ENCODE results near the gene ABCD3.
"Not testable (repeated sequence)": the region's sequence is repeated elsewhere in the genome, so short reads cannot be mapped to it uniquely, and the experiment has no call there.

Gene ABCD3

DNA sequence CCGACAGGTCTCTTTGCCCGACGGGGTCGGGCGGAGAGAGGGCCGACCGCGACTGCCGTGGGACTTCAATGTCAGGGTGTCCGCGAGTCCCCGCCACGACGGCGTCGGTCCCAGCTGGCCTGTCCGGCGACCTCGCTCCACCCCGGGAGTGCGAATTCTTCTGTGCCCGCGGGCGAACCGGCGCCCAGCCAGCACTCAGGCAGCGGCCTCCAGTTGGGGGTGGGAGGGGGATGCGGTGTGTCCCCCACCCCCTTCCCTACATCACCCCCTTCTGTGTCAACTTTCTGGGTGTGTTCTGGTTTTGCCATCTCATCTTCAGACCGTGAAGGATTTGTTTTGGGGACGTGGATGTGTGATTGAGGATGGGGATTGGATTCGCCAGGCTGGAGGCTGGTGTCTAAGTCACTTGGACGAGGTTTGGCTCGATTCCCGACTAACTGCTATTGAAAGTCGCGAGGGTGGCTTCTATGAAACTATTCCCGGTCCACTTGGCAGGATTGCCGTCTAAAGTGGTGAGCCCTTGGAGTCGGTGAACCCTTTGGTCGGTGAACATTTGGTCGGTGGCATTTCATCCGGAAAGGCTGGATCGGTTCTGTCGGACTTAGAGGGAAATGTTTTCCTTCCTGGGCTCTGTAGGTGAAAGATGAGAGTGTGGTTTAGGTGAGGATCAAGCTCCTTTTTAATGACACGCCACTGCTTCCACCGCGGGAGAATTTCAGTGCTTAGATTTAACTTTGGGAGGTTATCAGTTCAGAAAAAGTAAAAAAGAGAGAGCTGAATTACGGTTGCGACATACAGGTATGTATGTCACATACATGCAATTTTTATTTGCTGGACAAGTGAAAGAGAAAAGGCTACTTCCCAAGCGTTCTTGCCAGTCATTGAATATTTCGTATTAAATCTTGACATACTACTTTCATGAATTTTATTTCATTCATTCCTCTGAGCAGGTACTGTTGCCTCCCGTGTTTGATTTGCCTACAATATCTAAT lies 771 bp downstream of the ABCD3 start:
- Histone ChIP-seq H3K36me3 (peaks cover 4% of the 10 kb centered on the region; the same call in 1 of the 2 replicates), H3K4me3 (ENCODE audit: low read depth, low read length) (peak overlapping the region; percentile 70), H3K27me3 (ENCODE audit: insufficient read depth, low read depth, severe bottlenecking) (no peaks in the 10 kb centered on the region), H3K27ac (peak overlapping the region; percentile 93), H3K9me3 (ENCODE audit: severe bottlenecking) (no peaks in the 10 kb centered on the region)
- TF ChIP-seq, protein P1, sequence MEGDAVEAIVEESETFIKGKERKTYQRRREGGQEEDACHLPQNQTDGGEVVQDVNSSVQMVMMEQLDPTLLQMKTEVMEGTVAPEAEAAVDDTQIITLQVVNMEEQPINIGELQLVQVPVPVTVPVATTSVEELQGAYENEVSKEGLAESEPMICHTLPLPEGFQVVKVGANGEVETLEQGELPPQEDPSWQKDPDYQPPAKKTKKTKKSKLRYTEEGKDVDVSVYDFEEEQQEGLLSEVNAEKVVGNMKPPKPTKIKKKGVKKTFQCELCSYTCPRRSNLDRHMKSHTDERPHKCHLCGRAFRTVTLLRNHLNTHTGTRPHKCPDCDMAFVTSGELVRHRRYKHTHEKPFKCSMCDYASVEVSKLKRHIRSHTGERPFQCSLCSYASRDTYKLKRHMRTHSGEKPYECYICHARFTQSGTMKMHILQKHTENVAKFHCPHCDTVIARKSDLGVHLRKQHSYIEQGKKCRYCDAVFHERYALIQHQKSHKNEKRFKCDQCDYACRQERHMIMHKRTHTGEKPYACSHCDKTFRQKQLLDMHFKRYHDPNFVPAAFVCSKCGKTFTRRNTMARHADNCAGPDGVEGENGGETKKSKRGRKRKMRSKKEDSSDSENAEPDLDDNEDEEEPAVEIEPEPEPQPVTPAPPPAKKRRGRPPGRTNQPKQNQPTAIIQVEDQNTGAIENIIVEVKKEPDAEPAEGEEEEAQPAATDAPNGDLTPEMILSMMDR (IDR thresholded peaks at IDR 0.05; ENCODE audit: low read depth, low read length), result no peak
- DNase-seq, result peak; percentile 23

DNA sequence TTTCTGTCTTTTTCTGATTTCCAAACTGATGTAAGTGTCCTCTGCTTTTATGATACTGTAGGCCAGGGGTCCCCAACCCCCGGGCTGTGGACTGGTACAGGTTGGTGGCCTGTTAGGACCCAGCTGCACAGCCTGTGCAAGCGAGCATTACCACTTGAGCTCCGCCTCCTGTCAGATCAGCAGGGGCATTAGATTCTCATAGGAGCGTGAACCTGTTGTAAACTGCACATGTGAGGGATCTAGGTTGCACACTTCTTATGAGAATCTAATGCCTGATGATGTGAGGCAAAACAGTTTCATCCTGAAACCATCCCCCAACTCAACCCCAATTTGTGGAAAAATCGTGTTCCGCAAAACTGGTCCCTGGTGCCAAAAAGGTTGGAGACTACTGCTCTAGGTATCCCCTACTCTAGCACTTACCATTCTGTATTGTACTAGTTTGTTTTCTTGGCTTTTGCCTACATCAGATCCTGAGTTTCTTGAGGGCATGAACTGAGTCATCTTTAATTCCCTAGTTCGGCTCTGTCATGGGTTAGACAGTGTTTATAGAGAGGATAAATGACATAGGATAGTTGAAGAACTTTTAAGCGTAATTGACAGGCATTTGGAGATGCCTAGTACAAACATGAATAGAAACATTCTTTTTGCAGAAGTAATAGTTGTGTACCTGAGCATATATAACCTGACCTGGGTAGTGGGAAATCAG lies 4.1 kb downstream of the ABCD3 start:
- peak; percentile 21 for DNase-seq
- peaks cover 4% of the 10 kb centered on the region; the same call in 1 of the 2 replicates for H3K36me3 ChIP-seq
- no peaks in the 10 kb centered on the region for H3K9me3 ChIP-seq (ENCODE audit: severe bottlenecking)
- H3K27ac ChIP-seq, result peak overlapping the region; percentile 34; the same call in 1 of the 2 replicates
- H3K27me3 ChIP-seq (ENCODE audit: insufficient read depth, low read depth, severe bottlenecking), result no peaks in the 10 kb centered on the region
- TF ChIP-seq, protein P1 (IDR thresholded peaks at IDR 0.05; ENCODE audit: low read depth, low read length), result no peak
- no peak overlapping the region for H3K4me3 ChIP-seq (ENCODE audit: low read depth, low read length)

DNA sequence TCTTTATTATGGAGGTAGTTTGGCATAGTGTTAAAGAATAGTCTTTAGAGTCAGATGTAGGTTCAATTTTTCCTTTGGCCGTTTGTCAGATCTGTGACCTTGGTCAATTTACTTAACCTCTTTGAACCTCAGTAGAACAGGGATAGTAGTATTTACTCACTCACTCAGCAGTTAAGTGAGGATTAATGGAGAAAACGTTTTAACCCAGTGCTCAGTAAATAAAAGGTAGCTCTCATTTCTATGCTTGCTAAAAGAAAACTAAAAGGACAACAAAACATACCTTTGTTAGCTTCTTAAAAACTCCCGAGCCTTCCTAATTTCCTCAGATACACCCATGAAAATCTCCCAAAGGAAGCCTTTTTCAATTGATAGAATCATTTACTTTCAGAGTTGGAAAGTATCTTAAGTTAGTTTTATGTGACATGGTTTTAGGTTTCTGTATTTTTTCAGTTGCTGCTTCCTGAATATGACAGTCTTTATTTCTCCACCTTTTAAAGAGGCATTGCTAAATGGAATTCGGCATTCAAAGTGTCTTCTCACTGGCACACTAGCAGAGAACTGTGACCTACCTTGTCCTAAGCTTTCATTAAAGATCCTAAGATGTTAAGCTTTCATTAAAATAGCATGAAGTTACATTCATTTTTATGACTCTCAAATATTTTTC lies 7.8 kb downstream of the ABCD3 start:
- no peak for DNase-seq
- Histone ChIP-seq H3K27ac (no peak overlapping the region), H3K4me3 (ENCODE audit: low read depth, low read length) (no peak overlapping the region), H3K27me3 (ENCODE audit: insufficient read depth, low read depth, severe bottlenecking) (no peaks in the 10 kb centered on the region), H3K36me3 (no peaks in the 10 kb centered on the region), H3K9me3 (ENCODE audit: severe bottlenecking) (no peaks in the 10 kb centered on the region)
- TF ChIP-seq, protein P1 (IDR thresholded peaks at IDR 0.05; ENCODE audit: low read depth, low read length), result no peak

DNA sequence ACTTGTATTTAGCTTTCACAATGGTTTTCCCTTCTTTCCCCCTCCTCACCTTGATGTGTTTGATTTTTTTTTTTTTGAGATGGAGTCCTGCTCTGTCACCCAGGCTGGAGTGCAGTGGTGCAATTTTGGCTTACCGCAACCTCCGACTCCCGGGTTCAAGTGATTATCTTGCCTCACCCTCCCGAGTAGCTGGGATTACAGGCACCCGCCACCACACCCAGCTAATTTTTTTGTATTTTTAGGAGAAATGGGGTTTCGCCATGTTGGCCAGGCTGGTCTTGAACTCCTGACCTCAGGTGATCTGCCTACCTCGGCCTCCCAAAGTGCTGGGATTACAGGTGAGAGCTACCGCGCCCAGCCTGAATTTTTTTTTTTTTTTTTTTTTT lies 8.3 kb downstream of the ABCD3 start:
- not testable (repeated sequence) for DNase-seq; H3K27ac ChIP-seq; H3K9me3 ChIP-seq (ENCODE audit: severe bottlenecking); H3K27me3 ChIP-seq (ENCODE audit: insufficient read depth, low read depth, severe bottlenecking); H3K36me3 ChIP-seq; H3K4me3 ChIP-seq (ENCODE audit: low read depth, low read length)

DNA sequence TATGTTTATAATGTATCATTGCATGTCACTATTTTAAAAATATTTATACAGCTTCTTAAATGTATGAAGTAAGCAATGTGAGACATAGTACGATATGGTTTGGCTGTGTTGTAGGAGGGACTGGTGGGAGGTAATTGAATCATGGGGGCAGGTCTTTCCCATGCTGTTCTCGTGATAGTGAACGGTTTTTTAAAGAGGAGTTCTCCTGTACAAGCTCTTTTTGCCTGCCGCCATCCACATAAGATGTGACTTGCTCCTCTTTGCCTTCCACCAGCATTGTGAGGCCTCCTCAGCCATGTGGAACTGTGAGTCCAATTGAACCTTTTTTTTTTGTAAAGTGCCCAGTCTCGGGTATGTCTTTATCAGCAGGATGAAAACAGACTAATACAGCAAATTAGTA lies 10.3 kb downstream of the ABCD3 start:
- H3K36me3 ChIP-seq, result no peaks in the 10 kb centered on the region
- TF ChIP-seq, protein P1 (IDR thresholded peaks at IDR 0.05; ENCODE audit: low read depth, low read length), result no peak
- H3K9me3 ChIP-seq (ENCODE audit: severe bottlenecking), result no peaks in the 10 kb centered on the region
- H3K27me3 ChIP-seq (ENCODE audit: insufficient read depth, low read depth, severe bottlenecking), result no peaks in the 10 kb centered on the region
- no peak overlapping the region for H3K27ac ChIP-seq
- H3K4me3 ChIP-seq (ENCODE audit: low read depth, low read length), result no peak overlapping the region
- DNase-seq, result no peak

DNA sequence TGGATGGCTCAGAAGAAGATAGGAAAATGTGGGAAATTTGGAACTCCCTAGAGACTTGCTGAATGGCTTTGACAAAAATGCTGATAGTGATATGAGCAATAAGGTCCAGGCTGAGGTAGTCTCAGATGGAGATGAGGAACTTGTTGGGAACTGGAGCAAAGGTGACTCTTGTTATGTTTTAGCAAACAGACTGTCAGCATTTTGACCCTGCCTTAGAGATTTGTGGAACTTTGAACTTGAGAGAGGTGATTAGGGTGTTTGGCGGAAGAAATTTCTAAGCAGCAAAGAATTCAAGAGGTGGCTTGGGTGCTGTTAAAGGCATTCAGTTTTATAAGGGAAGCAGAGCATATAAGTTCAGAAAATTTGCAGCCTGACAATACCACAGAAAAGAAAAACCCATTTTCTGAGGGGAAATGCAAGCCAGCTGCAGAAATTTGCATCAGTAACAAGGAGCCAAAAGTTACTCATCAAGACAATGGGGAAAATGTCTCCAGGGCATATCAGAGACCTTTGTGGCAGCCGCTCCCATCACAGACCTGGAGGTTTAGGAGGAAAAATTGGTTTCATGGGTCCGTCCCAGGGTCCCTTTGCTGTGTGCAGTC lies 10.8 kb downstream of the ABCD3 start:
- H3K9me3 ChIP-seq (ENCODE audit: severe bottlenecking); H3K27me3 ChIP-seq (ENCODE audit: insufficient read depth, low read depth, severe bottlenecking): not testable (repeated sequence)

DNA sequence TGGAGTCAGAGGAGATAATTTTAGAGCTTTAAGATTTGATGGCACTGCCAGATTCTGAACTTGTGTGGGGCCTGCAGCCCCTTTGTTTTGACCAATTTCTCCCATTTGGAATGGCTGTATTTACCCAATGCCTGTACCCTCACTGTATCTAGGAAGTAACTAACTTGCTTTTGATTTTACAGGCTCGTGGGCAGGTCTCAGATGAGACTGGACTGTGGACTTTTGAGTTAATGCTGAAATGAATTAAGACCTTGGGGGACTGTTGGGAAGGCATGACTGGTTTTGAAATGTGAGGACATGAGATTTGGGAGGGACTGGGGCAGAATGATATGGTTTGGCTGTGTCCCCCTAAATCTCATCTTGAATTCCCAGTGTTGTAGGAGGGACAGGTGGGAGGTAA lies 11.9 kb downstream of the ABCD3 start:
- DNase-seq; H3K27me3 ChIP-seq (ENCODE audit: insufficient read depth, low read depth, severe bottlenecking); H3K4me3 ChIP-seq (ENCODE audit: low read depth, low read length); H3K36me3 ChIP-seq; H3K9me3 ChIP-seq (ENCODE audit: severe bottlenecking); H3K27ac ChIP-seq: not testable (repeated sequence)

More for the DNA sequence above, 10.8 kb downstream of the ABCD3 start:
- DNase-seq; H3K36me3 ChIP-seq; H3K27ac ChIP-seq; H3K4me3 ChIP-seq (ENCODE audit: low read depth, low read length): not testable (repeated sequence)

All from WERI-Rb-1 (cell line).